Activated naive CD8-positive, alpha-beta T cell treated with anti-CD3 and anti-CD28 coated beads, Interleukin-2, amount 10 ng/mL, durations not matched to agents 7 days and 5 days (primary cell): ENCODE results near the gene ASMTL. TPM values are rescaled to one million over a fixed set of nuclear protein-coding genes. Genes with fewer than 3 reads are reported as not detected.
"Not testable (repeated sequence)": the region's sequence is repeated elsewhere in the genome, so short reads cannot be mapped to it uniquely, and the experiment has no call there.

ENCODE experiments used
- ATAC-seq: fragments of 150-1000 bp; cut with Tn5 transposase; one replicate; pipeline ENCODE4 v1.10.0; 2021; ENCODE audit warnings: low read depth, moderate library complexity
- POLR2A ChIA-PET: fragments of 350-600 bp; sonication (Branson Sonifier 250); formaldehyde crosslinking; loops from one replicate; lab custom pipeline; 2021; ENCODE audit warnings: antibody characterized with exemption; lab: Charles Lee
- DNase-seq: peaks from one replicate; pipeline ENCODE4 v3.0.0; 2021
- H3K27ac Mint-ChIP-seq: one replicate; pipeline ENCODE4 v1.8.0; 2022; ENCODE audit warnings: mild to moderate bottlenecking, mixed read lengths
- H3K27me3 Mint-ChIP-seq: one replicate; pipeline ENCODE4 v1.8.0; 2022; ENCODE audit warnings: mild to moderate bottlenecking, moderate library complexity, mixed read lengths
- H3K36me3 Mint-ChIP-seq: one replicate; pipeline ENCODE4 v1.8.0; 2021; ENCODE audit warnings: mild to moderate bottlenecking, mixed read lengths
- H3K4me1 Mint-ChIP-seq: one replicate; pipeline ENCODE4 v1.8.0; 2021; ENCODE audit warnings: mixed read lengths
- H3K4me3 Mint-ChIP-seq: one replicate; pipeline ENCODE4 v1.8.0; 2022; ENCODE audit warnings: mild to moderate bottlenecking, moderate library complexity, mixed read lengths
- H3K9me3 Mint-ChIP-seq: one replicate; pipeline ENCODE4 v1.8.0; 2021; ENCODE audit warnings: mixed read lengths
- total RNA-seq, 2 experiments: library from RNA; stranded (reverse); gene quantifications; one replicate each; pipeline ENCODE4 v1.2.3, GENCODE V29; 2021

The ASMTL gene
- total RNA-seq, 2 experiments from 2014 or later = 39.4 to 42.2 TPM

DNA sequence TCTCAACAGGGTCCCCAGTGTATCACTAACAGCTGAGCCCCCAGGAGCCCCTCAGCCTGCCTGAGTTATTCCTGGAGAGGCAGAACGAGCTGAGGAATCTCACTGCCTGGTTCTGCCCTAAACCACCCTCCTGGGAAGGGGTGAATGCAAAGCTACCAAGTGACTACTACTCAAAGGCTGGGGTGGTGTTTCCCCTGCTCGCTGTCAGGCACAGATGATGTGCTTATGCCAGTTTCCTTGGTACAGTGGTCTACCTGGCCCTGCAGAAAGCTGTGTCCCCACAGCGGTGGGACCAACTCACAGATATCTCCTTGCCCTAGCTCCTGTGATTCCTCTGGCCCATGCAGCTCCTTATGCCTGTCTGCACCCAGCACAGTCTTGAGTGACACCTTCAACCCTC is 35.4 kb upstream of the ASMTL start:
- Mint-ChIP-seq H3K36me3 (peaks cover 50% of the 10 kb centered on the region), H3K9me3 (peaks cover 4% of the 10 kb centered on the region), H3K27ac (no peak overlapping the region), H3K4me3 (no peak overlapping the region), H3K4me1 (peaks cover 29% of the 10 kb centered on the region), H3K27me3 (no peaks in the 10 kb centered on the region)
- ATAC-seq = no peak
- peak; percentile 13 for DNase-seq
- POLR2A ChIA-PET = no interaction called here

GRCh38 chrX:1487401-1487800 is 34.7 kb upstream of the ASMTL start:
- no peak overlapping the region for H3K4me3 Mint-ChIP-seq
- POLR2A ChIA-PET = no interaction called here
- H3K27ac Mint-ChIP-seq = peak overlapping the region; percentile 41
- DNase-seq (peak; percentile 15), ATAC-seq (no peak)
- peaks cover 26% of the 10 kb centered on the region for H3K4me1 Mint-ChIP-seq
- peaks cover 54% of the 10 kb centered on the region for H3K36me3 Mint-ChIP-seq
- H3K27me3 Mint-ChIP-seq = no peaks in the 10 kb centered on the region
- H3K9me3 Mint-ChIP-seq = peaks cover 4% of the 10 kb centered on the region

DNA sequence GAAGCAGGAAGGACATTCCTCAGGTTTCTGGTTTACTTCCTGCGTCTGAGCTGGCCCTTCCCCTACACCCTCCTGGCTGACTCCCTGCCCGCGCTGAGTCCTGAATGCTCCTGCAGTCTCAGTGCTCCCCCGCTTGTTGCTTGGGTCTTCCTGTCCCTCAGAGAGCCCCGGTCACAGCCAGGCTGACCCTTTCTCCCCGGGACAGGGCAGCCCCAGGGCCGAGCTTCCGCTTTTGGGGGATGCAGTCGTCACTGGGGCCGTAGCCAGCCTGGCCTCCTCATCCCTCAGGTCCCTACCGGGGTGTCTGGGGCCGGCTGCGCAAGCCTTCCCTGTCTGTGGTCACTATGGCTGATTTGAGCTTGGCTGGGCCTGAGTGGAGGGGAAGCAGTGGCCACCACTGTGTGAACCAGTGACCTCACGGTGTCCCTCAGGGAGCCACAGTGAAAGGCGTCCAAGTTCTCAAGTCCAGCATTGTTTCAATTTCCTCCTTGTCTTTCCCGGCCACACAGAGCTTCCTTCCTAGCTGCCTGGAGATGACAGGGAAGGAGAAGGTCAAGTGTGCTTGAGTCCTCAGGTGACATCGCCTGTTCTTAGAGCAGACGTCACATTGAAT is 34.1 kb upstream of the ASMTL start:
- H3K27me3 Mint-ChIP-seq = no peaks in the 10 kb centered on the region
- peaks cover 25% of the 10 kb centered on the region for H3K4me1 Mint-ChIP-seq
- peaks cover 4% of the 10 kb centered on the region for H3K9me3 Mint-ChIP-seq
- peaks cover 48% of the 10 kb centered on the region for H3K36me3 Mint-ChIP-seq
- H3K4me3 Mint-ChIP-seq = no peak overlapping the region
- H3K27ac Mint-ChIP-seq = no peak overlapping the region
- ATAC-seq (no peak), DNase-seq (peak; percentile 21)
- POLR2A ChIA-PET = no interaction called here

- H3K36me3 Mint-ChIP-seq = peaks cover 43% of the 10 kb centered on the region
- POLR2A ChIA-PET = no interaction called here
- no peaks in the 10 kb centered on the region for H3K27me3 Mint-ChIP-seq
- no peak overlapping the region for H3K4me3 Mint-ChIP-seq
- no peak overlapping the region for H3K27ac Mint-ChIP-seq
- H3K4me1 Mint-ChIP-seq = peaks cover 28% of the 10 kb centered on the region
- DNase-seq (no peak), ATAC-seq (no peak)
- H3K9me3 Mint-ChIP-seq = peaks cover under 1% of the 10 kb centered on the region
These were observed 33.5 kb upstream of the ASMTL start for GRCh38 chrX:1486177-1486576.

- Mint-ChIP-seq H3K36me3 (peaks cover 46% of the 10 kb centered on the region), H3K4me3 (no peak overlapping the region), H3K9me3 (peaks cover 2% of the 10 kb centered on the region), H3K27me3 (no peaks in the 10 kb centered on the region), H3K4me1 (peaks cover 34% of the 10 kb centered on the region), H3K27ac (no peak overlapping the region)
- no peak for ATAC-seq
- POLR2A ChIA-PET = no interaction called here
- DNase-seq = peak; percentile 24
These were observed 32.3 kb upstream of the ASMTL start for GRCh38 chrX:1485033-1485432.

GRCh38 chrX:1484638-1485019 is 31.9 kb upstream of the ASMTL start:
- peak overlapping the region; percentile 45 for H3K27ac Mint-ChIP-seq
- H3K4me3 Mint-ChIP-seq = no peak overlapping the region
- peaks cover 6% of the 10 kb centered on the region for H3K9me3 Mint-ChIP-seq
- no peak for ATAC-seq
- H3K4me1 Mint-ChIP-seq = peaks cover 38% of the 10 kb centered on the region
- H3K36me3 Mint-ChIP-seq = peaks cover 50% of the 10 kb centered on the region
- H3K27me3 Mint-ChIP-seq = no peaks in the 10 kb centered on the region
- POLR2A ChIA-PET = no interaction called here
- no peak for DNase-seq

DNA sequence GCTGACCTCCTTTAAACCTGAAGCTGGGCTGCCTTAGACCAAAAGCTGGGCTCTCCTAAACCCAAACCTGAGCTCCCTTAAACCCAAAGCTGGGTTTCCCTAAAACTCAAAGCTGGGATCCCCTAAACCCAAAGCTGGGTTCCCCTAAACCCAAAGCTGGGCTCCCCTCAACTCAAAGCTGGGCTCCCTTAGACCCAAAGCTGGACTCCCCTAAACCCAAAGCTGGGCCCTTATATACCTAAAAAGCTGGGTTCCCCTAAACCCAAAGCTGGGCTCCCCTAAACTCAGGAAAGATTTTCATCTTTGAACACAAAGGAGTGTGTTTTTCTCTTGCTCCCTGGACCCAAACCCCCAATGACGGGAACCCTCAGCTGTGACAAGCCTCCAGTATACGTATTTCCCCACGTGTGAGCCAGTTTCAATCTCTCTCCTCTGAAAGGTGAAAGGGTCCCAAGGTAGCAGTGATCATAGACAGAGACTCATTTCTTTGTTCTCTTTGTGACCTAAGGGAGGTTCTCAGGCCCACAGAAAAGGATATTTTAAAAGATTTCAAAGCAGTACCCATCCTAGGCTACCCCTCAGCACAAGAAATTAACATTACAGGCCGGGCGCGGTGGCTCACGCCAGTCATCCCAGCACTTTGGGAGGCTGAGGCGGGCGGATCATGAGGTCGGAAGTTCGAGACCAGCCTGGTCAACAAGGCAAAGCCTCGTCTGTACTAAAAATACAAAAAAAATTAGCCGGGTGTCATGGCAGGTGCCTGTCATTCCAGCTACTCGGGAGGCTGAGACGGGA is 31.3 kb upstream of the ASMTL start:
- H3K36me3 Mint-ChIP-seq = peaks cover 51% of the 10 kb centered on the region
- POLR2A ChIA-PET = no interaction called here
- H3K4me3 Mint-ChIP-seq = peak overlapping the region; percentile 28
- H3K27ac Mint-ChIP-seq = peak overlapping the region; percentile 84
- peaks cover 43% of the 10 kb centered on the region for H3K4me1 Mint-ChIP-seq
- no peak for ATAC-seq
- H3K27me3 Mint-ChIP-seq = no peaks in the 10 kb centered on the region
- H3K9me3 Mint-ChIP-seq = peaks cover 10% of the 10 kb centered on the region
- peak; percentile 26 for DNase-seq

DNA sequence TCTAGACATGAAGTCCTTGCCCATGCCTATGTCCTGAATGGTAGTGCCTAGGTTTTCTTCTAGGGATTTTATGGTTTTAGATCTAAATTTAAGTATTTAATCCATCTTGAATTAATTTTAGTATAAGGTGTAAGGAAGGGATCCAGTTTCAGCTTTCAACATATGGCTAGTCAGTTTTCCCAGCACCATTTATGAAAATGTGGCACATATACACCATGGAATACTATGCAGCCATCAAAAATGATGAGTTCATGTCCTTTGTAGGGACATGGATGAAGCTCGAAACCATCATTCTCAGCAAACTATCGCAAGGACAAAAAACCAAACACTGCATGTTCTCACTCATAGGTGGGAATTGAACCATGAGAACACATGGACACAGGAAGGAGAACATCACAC is 29.8 kb upstream of the ASMTL start:
- H3K27ac Mint-ChIP-seq = peak overlapping the region; percentile 99
- DNase-seq, POLR2A ChIA-PET, ATAC-seq, H3K27me3 Mint-ChIP-seq: not testable (repeated sequence)
- peak overlapping the region; percentile 85 for H3K4me3 Mint-ChIP-seq
- H3K9me3 Mint-ChIP-seq = peaks cover 15% of the 10 kb centered on the region
- H3K4me1 Mint-ChIP-seq = peaks cover 50% of the 10 kb centered on the region
- H3K36me3 Mint-ChIP-seq = peaks cover 53% of the 10 kb centered on the region

DNA sequence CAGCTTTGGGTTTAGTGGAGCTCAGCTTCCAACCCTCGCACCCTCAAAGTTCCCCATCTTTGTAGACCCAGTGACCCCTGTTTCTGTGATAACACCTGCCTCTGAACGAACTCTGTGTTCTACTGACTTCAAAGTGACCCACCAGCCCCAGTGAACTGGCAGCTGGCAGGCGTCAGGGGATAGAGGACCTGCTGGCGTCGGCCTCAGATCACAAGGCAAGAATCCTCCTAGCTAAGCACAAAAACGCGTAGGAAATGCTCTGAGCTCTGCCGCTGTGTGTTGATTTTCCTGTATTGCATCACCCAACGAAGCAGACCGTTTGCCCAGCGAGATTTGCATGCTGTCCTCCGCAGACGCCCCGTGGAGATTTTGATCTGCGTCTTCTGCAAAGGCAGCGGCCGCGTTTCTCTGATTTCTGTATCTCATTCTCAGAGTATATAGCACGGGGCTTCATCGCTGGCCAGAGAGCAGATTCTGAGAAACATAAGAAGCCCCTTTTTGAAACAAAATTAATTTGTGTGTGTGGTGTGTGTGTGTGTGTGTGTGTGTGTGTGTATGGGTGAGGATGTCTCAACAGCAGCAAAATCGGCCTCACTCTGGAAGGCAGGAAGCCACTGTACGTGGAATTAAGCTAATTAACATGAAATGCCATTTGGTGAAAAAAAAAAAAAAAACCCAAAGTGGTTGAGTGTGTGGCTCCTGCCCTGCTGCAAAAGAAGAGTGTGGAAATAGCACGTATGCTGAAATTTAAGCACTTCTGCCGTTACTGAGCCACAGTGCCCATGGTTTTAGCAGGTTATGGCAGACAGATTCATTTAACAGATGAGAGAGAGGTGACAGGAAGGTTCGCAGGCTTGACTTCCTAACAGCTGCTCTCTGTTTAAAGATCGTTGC is 29.2 kb upstream of the ASMTL start:
- Mint-ChIP-seq H3K36me3 (peaks cover 53% of the 10 kb centered on the region), H3K27me3 (no peaks in the 10 kb centered on the region), H3K4me1 (peaks cover 54% of the 10 kb centered on the region), H3K9me3 (peaks cover 15% of the 10 kb centered on the region), H3K4me3 (peak overlapping the region; percentile 85), H3K27ac (peak overlapping the region; percentile 99)
- peak; percentile 80 for DNase-seq
- POLR2A ChIA-PET = no interaction called here
- ATAC-seq = peak; percentile 86

DNA sequence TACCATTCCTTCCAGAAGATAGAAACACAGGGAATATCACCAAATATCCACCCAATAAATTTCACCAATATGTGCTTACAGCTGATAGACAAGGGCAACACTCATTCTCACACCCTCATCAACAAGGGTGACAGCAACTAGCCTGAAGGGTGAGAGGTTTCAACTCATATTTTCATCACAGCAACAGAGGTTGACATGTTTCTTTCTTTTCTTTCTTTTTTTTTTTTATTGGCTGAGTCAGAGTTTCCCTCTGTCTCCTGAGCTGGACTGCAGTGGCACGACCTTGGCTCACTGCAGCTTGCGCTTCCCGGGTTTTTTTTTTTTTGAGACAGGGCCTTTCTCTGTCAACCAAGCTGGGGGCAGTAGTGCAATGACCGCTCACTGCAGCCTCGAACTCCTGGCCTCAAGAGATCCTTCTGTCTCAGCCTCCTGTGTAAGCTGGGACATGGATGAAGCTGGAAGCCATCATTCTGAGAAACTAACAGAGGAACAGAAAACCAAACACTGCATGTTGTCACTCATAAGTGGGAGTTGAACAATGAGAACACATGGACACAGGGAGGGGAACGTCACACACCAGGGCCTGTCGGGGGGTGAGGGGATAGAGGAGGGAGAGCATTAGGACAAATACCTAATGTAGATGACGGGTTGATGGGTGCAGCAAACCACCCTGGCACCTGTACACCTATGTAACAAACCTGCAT is 27.5 kb upstream of the ASMTL start:
- ATAC-seq (no peak), DNase-seq (peak; percentile 7)
- POLR2A ChIA-PET = no interaction called here

GRCh38 chrX:1477801-1478458 is 25.2 kb upstream of the ASMTL start:
- no peaks in the 10 kb centered on the region for H3K27me3 Mint-ChIP-seq
- peak; percentile 15 for DNase-seq
- peaks cover 62% of the 10 kb centered on the region for H3K4me1 Mint-ChIP-seq
- no peak for ATAC-seq
- peaks cover 34% of the 10 kb centered on the region for H3K9me3 Mint-ChIP-seq
- peaks cover 68% of the 10 kb centered on the region for H3K36me3 Mint-ChIP-seq
- H3K27ac Mint-ChIP-seq = peak overlapping the region; percentile 54
- POLR2A ChIA-PET = no interaction called here
- H3K4me3 Mint-ChIP-seq = peak overlapping the region; percentile 12

More for the DNA sequence above, 27.5 kb upstream of the ASMTL start:
- Mint-ChIP-seq H3K36me3 (peaks cover 54% of the 10 kb centered on the region), H3K27ac (peak overlapping the region; percentile 99), H3K4me1 (peaks cover 58% of the 10 kb centered on the region), H3K4me3 (peak overlapping the region; percentile 63), H3K9me3 (peaks cover 15% of the 10 kb centered on the region), H3K27me3 (no peaks in the 10 kb centered on the region)

GRCh38 chrX:1477229-1477628 is 24.5 kb upstream of the ASMTL start:
- Mint-ChIP-seq H3K4me1 (peaks cover 66% of the 10 kb centered on the region), H3K9me3 (peaks cover 36% of the 10 kb centered on the region), H3K27ac (no peak overlapping the region), H3K36me3 (peaks cover 71% of the 10 kb centered on the region), H3K4me3 (no peak overlapping the region), H3K27me3 (no peaks in the 10 kb centered on the region)
- POLR2A ChIA-PET = no interaction called here
- DNase-seq (no peak), ATAC-seq (no peak)
